VCaP (cell line): Measurements from ENCODE around the gene CCDC120.

ENCODE experiments used
- H3K27ac ChIP-seq: fragments of 450-650 bp; 2 replicates; pipeline ENCODE4 v1.5.1; 2017
- CTCF ChIP-seq: fragments of 450-650 bp; conservative IDR thresholded peaks from 2 replicates; pipeline ENCODE4 v1.5.1; 2017; ENCODE audit warnings: mild to moderate bottlenecking, moderate library complexity

CCDC120 gene

GRCh38 chrX:49070988-49071387 lies 12.2 kb downstream of the CCDC120 start:
- no peak for TF ChIP-seq CTCF
- H3K27ac ChIP-seq = no peak overlapping the region

- TF ChIP-seq CTCF = no peak
- H3K27ac ChIP-seq = no peak overlapping the region
These were observed 13.3 kb downstream of the CCDC120 start for GRCh38 chrX:49071877-49072711.

- H3K27ac ChIP-seq = no peak overlapping the region
- TF ChIP-seq CTCF = no peak
These were observed 13.9 kb downstream of the CCDC120 start for GRCh38 chrX:49072712-49073095.

- TF ChIP-seq CTCF = no peak
- H3K27ac ChIP-seq = no peak within 1 kb of the TSS; the same call in 1 of the 2 replicates
These were observed 15.1 kb downstream of the CCDC120 start, which contains the start of gene PRAF2 for GRCh38 chrX:49073601-49074575. Gene PRAF2, minus strand, starts transcription at chrX:49074002. Its CDS starts 15 bp downstream, at chrX:49073987.

GRCh38 chrX:49075347-49075746 lies 16.5 kb downstream of the CCDC120 start:
- TF ChIP-seq CTCF = no peak
- no peak overlapping the region for H3K27ac ChIP-seq

GRCh38 chrX:49077941-49078340 lies 19.1 kb downstream of the CCDC120 start:
- H3K27ac ChIP-seq = no peak overlapping the region
- no peak for TF ChIP-seq CTCF
